ENCODE results near the gene SLC25A22.

The SLC25A22 gene

GRCh38 chr11:772429-773390, 25.4 kb downstream of the SLC25A22 start:
- Histone ChIP-seq H3K27me3 (ENCODE audit: control insufficient read depth in 1 of 2, insufficient read depth in 2 of 2, low read length in 2 of 2) (no peaks in the 10 kb centered on the region), H3K27ac (ENCODE audit: low read length) (no peak overlapping the region), H3K36me3 (ENCODE audit: control insufficient read depth in 2 of 2, insufficient read depth in 2 of 2, low read length in 2 of 2) (peaks cover 6 to 11% of the 10 kb centered on the region in 2 donors), H3K4me3 (ENCODE audit: low read length in 2 of 2) (no peak overlapping the region), H3K9ac (ENCODE audit: low read length in 2 of 2) (no peak overlapping the region), H3K4me1 (ENCODE audit: control insufficient read depth, insufficient read depth, low read length) (peaks cover 32% of the 10 kb centered on the region), H3K9me3 (ENCODE audit: control insufficient read depth in 2 of 2, low read length in 2 of 2) (no peaks in the 10 kb centered on the region)

GRCh38 chr11:771617-772204, 26.4 kb downstream of the SLC25A22 start:
- Histone ChIP-seq H3K9ac (ENCODE audit: low read length in 2 of 2) (no peak overlapping the region), H3K36me3 (ENCODE audit: control insufficient read depth in 2 of 2, insufficient read depth in 2 of 2, low read length in 2 of 2) (peaks cover 7 to 17% of the 10 kb centered on the region in 2 donors), H3K27me3 (ENCODE audit: control insufficient read depth in 1 of 2, insufficient read depth in 2 of 2, low read length in 2 of 2) (no peaks in the 10 kb centered on the region), H3K4me3 (ENCODE audit: low read length in 2 of 2) (no peak overlapping the region), H3K4me1 (ENCODE audit: control insufficient read depth, insufficient read depth, low read length) (peaks cover 30% of the 10 kb centered on the region), H3K27ac (ENCODE audit: low read length) (no peak overlapping the region), H3K9me3 (ENCODE audit: control insufficient read depth in 2 of 2, low read length in 2 of 2) (no peaks in the 10 kb centered on the region)

GRCh38 chr11:770642-771616, 27.2 kb downstream of the SLC25A22 start:
- H3K27me3 ChIP-seq (ENCODE audit: control insufficient read depth in 1 of 2, insufficient read depth in 2 of 2, low read length in 2 of 2) = no peaks in the 10 kb centered on the region
- H3K4me1 ChIP-seq (ENCODE audit: control insufficient read depth, insufficient read depth, low read length) = peaks cover 22% of the 10 kb centered on the region
- H3K36me3 ChIP-seq (ENCODE audit: control insufficient read depth in 2 of 2, insufficient read depth in 2 of 2, low read length in 2 of 2) = peaks cover 13 to 19% of the 10 kb centered on the region in 2 donors
- H3K27ac ChIP-seq (ENCODE audit: low read length) = no peak overlapping the region
- no peak overlapping the region for H3K9ac ChIP-seq (ENCODE audit: low read length in 2 of 2)
- H3K9me3 ChIP-seq (ENCODE audit: control insufficient read depth in 2 of 2, low read length in 2 of 2) = no peaks in the 10 kb centered on the region
- no peak overlapping the region for H3K4me3 ChIP-seq (ENCODE audit: low read length in 2 of 2)

GRCh38 chr11:769887-770641, 28.0 kb downstream of the SLC25A22 start:
- no peaks in the 10 kb centered on the region for H3K9me3 ChIP-seq (ENCODE audit: control insufficient read depth in 2 of 2, low read length in 2 of 2)
- peaks cover 14% of the 10 kb centered on the region for H3K4me1 ChIP-seq (ENCODE audit: control insufficient read depth, insufficient read depth, low read length)
- no peaks in the 10 kb centered on the region for H3K27me3 ChIP-seq (ENCODE audit: control insufficient read depth in 1 of 2, insufficient read depth in 2 of 2, low read length in 2 of 2)
- peaks cover 13 to 20% of the 10 kb centered on the region in 2 donors for H3K36me3 ChIP-seq (ENCODE audit: control insufficient read depth in 2 of 2, insufficient read depth in 2 of 2, low read length in 2 of 2)
- no peak overlapping the region for H3K27ac ChIP-seq (ENCODE audit: low read length)
- no peak overlapping the region for H3K4me3 ChIP-seq (ENCODE audit: low read length in 2 of 2)
- H3K9ac ChIP-seq (ENCODE audit: low read length in 2 of 2) = no peak overlapping the region

- Histone ChIP-seq H3K9me3 (ENCODE audit: control insufficient read depth in 2 of 2, low read length in 2 of 2) (no peaks in the 10 kb centered on the region), H3K27me3 (ENCODE audit: control insufficient read depth in 1 of 2, insufficient read depth in 2 of 2, low read length in 2 of 2) (no peaks in the 10 kb centered on the region), H3K36me3 (ENCODE audit: control insufficient read depth in 2 of 2, insufficient read depth in 2 of 2, low read length in 2 of 2) (peaks cover 22 to 33% of the 10 kb centered on the region in 2 donors), H3K27ac (ENCODE audit: low read length) (no peak overlapping the region), H3K4me1 (ENCODE audit: control insufficient read depth, insufficient read depth, low read length) (no peaks in the 10 kb centered on the region), H3K4me3 (ENCODE audit: low read length in 2 of 2) (no peak overlapping the region), H3K9ac (ENCODE audit: low read length in 2 of 2) (no peak overlapping the region)
These were observed 30.8 kb downstream of the SLC25A22 start for GRCh38 chr11:767238-767637.

GRCh38 chr11:766936-767210, 31.2 kb downstream of the SLC25A22 start:
- Histone ChIP-seq H3K9ac (ENCODE audit: low read length in 2 of 2) (no peak overlapping the region), H3K9me3 (ENCODE audit: control insufficient read depth in 2 of 2, low read length in 2 of 2) (no peaks in the 10 kb centered on the region), H3K4me3 (ENCODE audit: low read length in 2 of 2) (no peak overlapping the region), H3K27ac (ENCODE audit: low read length) (no peak overlapping the region), H3K4me1 (ENCODE audit: control insufficient read depth, insufficient read depth, low read length) (no peaks in the 10 kb centered on the region), H3K36me3 (ENCODE audit: control insufficient read depth in 2 of 2, insufficient read depth in 2 of 2, low read length in 2 of 2) (peaks cover 22 to 34% of the 10 kb centered on the region in 2 donors), H3K27me3 (ENCODE audit: control insufficient read depth in 1 of 2, insufficient read depth in 2 of 2, low read length in 2 of 2) (no peaks in the 10 kb centered on the region)

- no peaks in the 10 kb centered on the region for H3K27me3 ChIP-seq (ENCODE audit: control insufficient read depth in 1 of 2, insufficient read depth in 2 of 2, low read length in 2 of 2)
- H3K27ac ChIP-seq (ENCODE audit: low read length) = no peak overlapping the region
- H3K4me1 ChIP-seq (ENCODE audit: control insufficient read depth, insufficient read depth, low read length) = no peaks in the 10 kb centered on the region
- no peaks in the 10 kb centered on the region for H3K9me3 ChIP-seq (ENCODE audit: control insufficient read depth in 2 of 2, low read length in 2 of 2)
- peaks cover 22 to 38% of the 10 kb centered on the region in 2 donors for H3K36me3 ChIP-seq (ENCODE audit: control insufficient read depth in 2 of 2, insufficient read depth in 2 of 2, low read length in 2 of 2)
- no peak overlapping the region for H3K4me3 ChIP-seq (ENCODE audit: low read length in 2 of 2)
- no peak overlapping the region for H3K9ac ChIP-seq (ENCODE audit: low read length in 2 of 2)
These were observed 31.8 kb downstream of the SLC25A22 start for GRCh38 chr11:766106-766935.

GRCh38 chr11:765802-766091, 32.3 kb downstream of the SLC25A22 start:
- Histone ChIP-seq H3K9ac (ENCODE audit: low read length in 2 of 2) (no peak overlapping the region), H3K4me3 (ENCODE audit: low read length in 2 of 2) (no peak overlapping the region), H3K4me1 (ENCODE audit: control insufficient read depth, insufficient read depth, low read length) (no peaks in the 10 kb centered on the region), H3K27me3 (ENCODE audit: control insufficient read depth in 1 of 2, insufficient read depth in 2 of 2, low read length in 2 of 2) (no peaks in the 10 kb centered on the region), H3K27ac (ENCODE audit: low read length) (no peak overlapping the region), H3K36me3 (ENCODE audit: control insufficient read depth in 2 of 2, insufficient read depth in 2 of 2, low read length in 2 of 2) (peaks cover 22 to 35% of the 10 kb centered on the region in 2 donors), H3K9me3 (ENCODE audit: control insufficient read depth in 2 of 2, low read length in 2 of 2) (no peaks in the 10 kb centered on the region)

- Histone ChIP-seq H3K9me3 (ENCODE audit: control insufficient read depth in 2 of 2, low read length in 2 of 2) (no peaks in the 10 kb centered on the region), H3K4me3 (ENCODE audit: low read length in 2 of 2) (no peak overlapping the region), H3K9ac (ENCODE audit: low read length in 2 of 2) (no peak overlapping the region), H3K36me3 (ENCODE audit: control insufficient read depth in 2 of 2, insufficient read depth in 2 of 2, low read length in 2 of 2) (peaks cover 22 to 39% of the 10 kb centered on the region in 2 donors), H3K4me1 (ENCODE audit: control insufficient read depth, insufficient read depth, low read length) (no peaks in the 10 kb centered on the region), H3K27ac (ENCODE audit: low read length) (peak overlapping the region; percentile 31), H3K27me3 (ENCODE audit: control insufficient read depth in 1 of 2, insufficient read depth in 2 of 2, low read length in 2 of 2) (no peaks in the 10 kb centered on the region)
These were observed 32.9 kb downstream of the SLC25A22 start for GRCh38 chr11:765025-765801.
